ENCODE data around the gene PLK3. TPM values are rescaled to one million over a fixed set of nuclear protein-coding genes. Genes with fewer than 3 reads are reported as not detected.

The PLK3 gene
- total and polyA plus RNA-seq, 10 of the 15 experiments (the other 5 are each of a cell fraction or from before 2014, with no cell fraction given) = 1.5 to 23.2 (median 12.1) TPM

GRCh38 chr1:44786138-44786840 is 13.9 kb upstream of the PLK3 start (continued):
- TF ChIP-seq CTCF (IDR thresholded peaks at IDR 0.05 in 2 of 3, conservative IDR thresholded peaks at IDR 0.05 in 1 of 3; ENCODE audit: control insufficient read depth in 2 of 3, extremely low read depth in 1 of 3, insufficient read depth in 1 of 3, low read depth in 3 of 3, low read length in 3 of 3) (peak; percentile 85 to 100 (median 99)), NR2F1 (conservative IDR thresholded peaks at IDR 0.05) (no peak), BMI1 (IDR thresholded peaks at IDR 0.05; ENCODE audit: borderline replicate concordance) (no peak), IRF4 (IDR thresholded peaks at IDR 0.05; ENCODE audit: low read depth, low read length) (0 out of 2 replicates have a peak, but pooled peaks have one; percentile 25), JUNB (IDR thresholded peaks at IDR 0.05) (no peak), NRF1 (conservative IDR thresholded peaks at IDR 0.05; ENCODE audit: low read depth, low read length) (no peak), SMC3 (IDR thresholded peaks at IDR 0.05; ENCODE audit: borderline replicate concordance, low read length) (peak; percentile 63), FOXM1 (IDR thresholded peaks at IDR 0.05; ENCODE audit: low read depth, low read length) (no peak)
- TF ChIP-seq, protein P1, sequence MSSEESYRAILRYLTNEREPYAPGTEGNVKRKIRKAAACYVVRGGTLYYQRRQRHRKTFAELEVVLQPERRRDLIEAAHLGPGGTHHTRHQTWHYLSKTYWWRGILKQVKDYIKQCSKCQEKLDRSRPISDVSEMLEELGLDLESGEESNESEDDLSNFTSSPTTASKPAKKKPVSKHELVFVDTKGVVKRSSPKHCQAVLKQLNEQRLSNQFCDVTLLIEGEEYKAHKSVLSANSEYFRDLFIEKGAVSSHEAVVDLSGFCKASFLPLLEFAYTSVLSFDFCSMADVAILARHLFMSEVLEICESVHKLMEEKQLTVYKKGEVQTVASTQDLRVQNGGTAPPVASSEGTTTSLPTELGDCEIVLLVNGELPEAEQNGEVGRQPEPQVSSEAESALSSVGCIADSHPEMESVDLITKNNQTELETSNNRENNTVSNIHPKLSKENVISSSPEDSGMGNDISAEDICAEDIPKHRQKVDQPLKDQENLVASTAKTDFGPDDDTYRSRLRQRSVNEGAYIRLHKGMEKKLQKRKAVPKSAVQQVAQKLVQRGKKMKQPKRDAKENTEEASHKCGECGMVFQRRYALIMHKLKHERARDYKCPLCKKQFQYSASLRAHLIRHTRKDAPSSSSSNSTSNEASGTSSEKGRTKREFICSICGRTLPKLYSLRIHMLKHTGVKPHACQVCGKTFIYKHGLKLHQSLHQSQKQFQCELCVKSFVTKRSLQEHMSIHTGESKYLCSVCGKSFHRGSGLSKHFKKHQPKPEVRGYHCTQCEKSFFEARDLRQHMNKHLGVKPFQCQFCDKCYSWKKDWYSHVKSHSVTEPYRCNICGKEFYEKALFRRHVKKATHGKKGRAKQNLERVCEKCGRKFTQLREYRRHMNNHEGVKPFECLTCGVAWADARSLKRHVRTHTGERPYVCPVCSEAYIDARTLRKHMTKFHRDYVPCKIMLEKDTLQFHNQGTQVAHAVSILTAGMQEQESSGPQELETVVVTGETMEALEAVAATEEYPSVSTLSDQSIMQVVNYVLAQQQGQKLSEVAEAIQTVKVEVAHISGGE (CRISPR knock-in tag; IDR thresholded peaks at IDR 0.05) = no peak

All from GM12878 (cell line).